HCT116 (cell line): ENCODE results near the gene AFAP1.

Source experiments
- CEBPB ChIP-seq: IDR thresholded peaks from 2 replicates; pipeline ENCODE4 v1.6.1; 2012; ENCODE audit warnings: low read depth
- EZH2 ChIP-seq: fragments of 200-600 bp; sonication (generic); IDR thresholded peaks from 2 replicates; pipeline ENCODE4 v1.6.1; 2017; ENCODE audit warnings: antibody characterized with exemption, mixed run types
- POLR2A ChIP-seq: IDR thresholded peaks from 2 replicates; pipeline ENCODE4 v1.7.0; 2011; ENCODE audit warnings: borderline replicate concordance; ENCODE audit not compliant: insufficient read depth, insufficient read length; ENCODE audit errors: extremely low read depth
- POLR2AphosphoS5 ChIP-seq: IDR thresholded peaks from 2 replicates; pipeline ENCODE4 v1.6.1; 2011; ENCODE audit warnings: mild to moderate bottlenecking, low read depth, low read length, moderate library complexity
- SIN3A ChIP-seq: IDR thresholded peaks from 2 replicates; pipeline ENCODE4 v1.6.1; 2012; ENCODE audit warnings: low read depth
- TF ChIP-seq, protein P1 (sequence below), 3 experiments: fragments of 200-600 bp in 1 of 3; sonication (generic) in 1 of 3; IDR thresholded peaks in 2 of 3; conservative IDR thresholded peaks in 1 of 3; 2 replicates each; pipeline ENCODE4 v1.5.1; 2012 to 2017; ENCODE audit warnings: low read depth in 2 of 3, low read length in 2 of 3, antibody characterized with exemption in 1 of 3, borderline replicate concordance in 1 of 3, control low read depth in 1 of 3, mild to moderate bottlenecking in 1 of 3, mixed read lengths in 1 of 3, mixed run types in 1 of 3, moderate library complexity in 1 of 3; ENCODE audit not compliant: insufficient read depth in 1 of 3
- TF ChIP-seq, protein P2 (sequence below): IDR thresholded peaks from 2 replicates; pipeline ENCODE4 v1.6.1; 2012

DNA sequence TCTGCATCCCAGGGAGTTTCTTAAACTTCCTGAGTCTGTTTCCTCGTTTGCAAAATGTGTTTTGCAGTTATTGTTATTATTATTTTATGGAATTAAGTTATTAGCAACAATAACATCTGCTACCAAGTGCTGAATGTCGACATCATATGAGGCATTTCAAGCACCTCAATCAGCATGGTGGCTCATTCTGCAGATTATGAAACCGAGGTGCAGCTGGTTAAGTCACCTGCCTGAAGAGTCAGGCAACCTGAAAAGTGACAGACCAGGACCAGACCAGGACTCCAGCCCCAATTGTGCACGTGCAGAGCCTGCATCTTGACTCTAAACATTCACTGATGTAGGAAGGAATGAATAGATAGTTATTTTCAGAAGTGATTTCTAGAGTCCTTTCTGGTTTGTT lies 99.8 kb downstream of the AFAP1 start:
- TF ChIP-seq CEBPB: no peak
- TF ChIP-seq, protein P1, sequence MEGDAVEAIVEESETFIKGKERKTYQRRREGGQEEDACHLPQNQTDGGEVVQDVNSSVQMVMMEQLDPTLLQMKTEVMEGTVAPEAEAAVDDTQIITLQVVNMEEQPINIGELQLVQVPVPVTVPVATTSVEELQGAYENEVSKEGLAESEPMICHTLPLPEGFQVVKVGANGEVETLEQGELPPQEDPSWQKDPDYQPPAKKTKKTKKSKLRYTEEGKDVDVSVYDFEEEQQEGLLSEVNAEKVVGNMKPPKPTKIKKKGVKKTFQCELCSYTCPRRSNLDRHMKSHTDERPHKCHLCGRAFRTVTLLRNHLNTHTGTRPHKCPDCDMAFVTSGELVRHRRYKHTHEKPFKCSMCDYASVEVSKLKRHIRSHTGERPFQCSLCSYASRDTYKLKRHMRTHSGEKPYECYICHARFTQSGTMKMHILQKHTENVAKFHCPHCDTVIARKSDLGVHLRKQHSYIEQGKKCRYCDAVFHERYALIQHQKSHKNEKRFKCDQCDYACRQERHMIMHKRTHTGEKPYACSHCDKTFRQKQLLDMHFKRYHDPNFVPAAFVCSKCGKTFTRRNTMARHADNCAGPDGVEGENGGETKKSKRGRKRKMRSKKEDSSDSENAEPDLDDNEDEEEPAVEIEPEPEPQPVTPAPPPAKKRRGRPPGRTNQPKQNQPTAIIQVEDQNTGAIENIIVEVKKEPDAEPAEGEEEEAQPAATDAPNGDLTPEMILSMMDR (IDR thresholded peaks at IDR 0.05 in 2 of 3, conservative IDR thresholded peaks at IDR 0.05 in 1 of 3; ENCODE audit: borderline replicate concordance in 1 of 3, insufficient read depth in 1 of 3, low read depth in 2 of 3, low read length in 2 of 3): no peak
- TF ChIP-seq POLR2A: no peak
- no peak for TF ChIP-seq EZH2
- no peak for TF ChIP-seq POLR2AphosphoS5
- TF ChIP-seq SIN3A: no peak
- TF ChIP-seq, protein P2, sequence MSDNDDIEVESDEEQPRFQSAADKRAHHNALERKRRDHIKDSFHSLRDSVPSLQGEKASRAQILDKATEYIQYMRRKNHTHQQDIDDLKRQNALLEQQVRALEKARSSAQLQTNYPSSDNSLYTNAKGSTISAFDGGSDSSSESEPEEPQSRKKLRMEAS: no peak
